Measurements from ENCODE around the gene VPS13D. TPM values are rescaled to one million over a fixed set of nuclear protein-coding genes. Genes with fewer than 3 reads are reported as not detected.

Gene VPS13D
- total and polyA plus RNA-seq, 2 donors from 2014 or later = 19.4 to 75.8 TPM

DNA sequence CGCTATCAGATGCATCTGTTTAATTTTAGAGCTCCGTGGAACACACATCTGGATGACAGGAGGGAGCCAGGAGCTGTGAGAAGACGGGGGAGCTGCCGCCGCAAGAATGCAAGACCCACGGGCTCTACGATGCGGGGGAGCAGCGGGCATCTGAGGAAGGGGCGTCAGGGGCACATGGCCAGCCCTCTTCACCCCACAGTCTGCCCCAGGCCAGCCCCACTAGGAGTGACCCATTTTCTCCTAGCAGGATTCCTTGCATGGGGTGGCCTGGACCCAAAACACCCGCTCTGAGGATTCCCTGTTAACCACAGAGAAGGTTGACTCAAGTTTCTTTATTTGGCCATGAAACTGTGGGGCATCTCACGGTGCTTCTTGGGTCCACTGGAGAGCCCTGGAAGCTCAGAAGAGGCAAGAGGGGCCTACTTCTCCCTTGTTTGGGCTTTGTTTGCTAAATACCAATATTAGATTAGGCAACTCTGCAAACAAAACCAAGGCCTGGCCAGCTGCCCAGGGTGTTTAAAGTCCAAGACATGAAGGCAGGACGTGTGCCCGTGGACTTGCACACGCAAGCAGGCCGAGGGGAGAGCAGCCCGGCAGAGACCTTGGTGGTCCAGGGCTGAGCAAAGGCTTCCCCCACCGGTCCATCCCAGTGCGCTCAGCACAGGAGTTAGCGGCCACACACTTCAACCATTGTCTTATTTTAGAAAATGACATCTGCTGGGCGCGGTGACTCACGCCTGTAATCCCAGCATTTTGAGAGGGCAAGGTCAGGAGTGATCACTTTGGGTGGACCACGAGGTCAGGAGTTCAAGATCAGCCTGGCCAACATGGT is 298.4 kb downstream of the VPS13D start:
- Histone ChIP-seq H3K27ac (ENCODE audit: low read depth in 2 of 2, low read length in 2 of 2) (peak overlapping the region; percentile 75 to 76), H3K36me3 (ENCODE audit: control insufficient read depth in 2 of 3, insufficient read depth in 3 of 3, low read length in 3 of 3) (no peaks in the 10 kb centered on the region), H3K9ac (ENCODE audit: low read length in 3 of 3) (peak overlapping the region in 1 of 3 donors; percentile 10), H3K9me3 (ENCODE audit: control insufficient read depth in 2 of 3, insufficient read depth in 1 of 3, low read length in 3 of 3) (no peaks in the 10 kb centered on the region), H3K27me3 (ENCODE audit: control insufficient read depth, insufficient read depth, low read length) (no peaks in the 10 kb centered on the region), H3K4me3 (ENCODE audit: low read length in 3 of 3) (no peak overlapping the region), H3K4me1 (ENCODE audit: control insufficient read depth in 2 of 3, insufficient read depth in 2 of 3, low read depth in 1 of 3, low read length in 3 of 3) (peaks cover 0 to 18% (median 11%) of the 10 kb centered on the region in 3 donors)
- FAIRE-seq (no peak), DNase-seq (peak in 1 of 5 donors; percentile 90)
- TF ChIP-seq, protein P1, sequence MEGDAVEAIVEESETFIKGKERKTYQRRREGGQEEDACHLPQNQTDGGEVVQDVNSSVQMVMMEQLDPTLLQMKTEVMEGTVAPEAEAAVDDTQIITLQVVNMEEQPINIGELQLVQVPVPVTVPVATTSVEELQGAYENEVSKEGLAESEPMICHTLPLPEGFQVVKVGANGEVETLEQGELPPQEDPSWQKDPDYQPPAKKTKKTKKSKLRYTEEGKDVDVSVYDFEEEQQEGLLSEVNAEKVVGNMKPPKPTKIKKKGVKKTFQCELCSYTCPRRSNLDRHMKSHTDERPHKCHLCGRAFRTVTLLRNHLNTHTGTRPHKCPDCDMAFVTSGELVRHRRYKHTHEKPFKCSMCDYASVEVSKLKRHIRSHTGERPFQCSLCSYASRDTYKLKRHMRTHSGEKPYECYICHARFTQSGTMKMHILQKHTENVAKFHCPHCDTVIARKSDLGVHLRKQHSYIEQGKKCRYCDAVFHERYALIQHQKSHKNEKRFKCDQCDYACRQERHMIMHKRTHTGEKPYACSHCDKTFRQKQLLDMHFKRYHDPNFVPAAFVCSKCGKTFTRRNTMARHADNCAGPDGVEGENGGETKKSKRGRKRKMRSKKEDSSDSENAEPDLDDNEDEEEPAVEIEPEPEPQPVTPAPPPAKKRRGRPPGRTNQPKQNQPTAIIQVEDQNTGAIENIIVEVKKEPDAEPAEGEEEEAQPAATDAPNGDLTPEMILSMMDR (IDR thresholded peaks at IDR 0.05; ENCODE audit: borderline replicate concordance, extremely low read depth, insufficient read depth) = no peak
- intact Hi-C loops (cut with DNase I) = no loop called here

GRCh38 chr1:12529640-12530174 is 299.9 kb downstream of the VPS13D start:
- Histone ChIP-seq H3K9ac (ENCODE audit: low read length in 3 of 3) (no peak overlapping the region), H3K4me3 (ENCODE audit: low read length in 3 of 3) (no peak overlapping the region), H3K4me1 (ENCODE audit: control insufficient read depth in 2 of 3, insufficient read depth in 2 of 3, low read depth in 1 of 3, low read length in 3 of 3) (peaks cover 0 to 18% (median 11%) of the 10 kb centered on the region in 3 donors), H3K27ac (ENCODE audit: low read depth in 2 of 2, low read length in 2 of 2) (no peak overlapping the region), H3K27me3 (ENCODE audit: control insufficient read depth, insufficient read depth, low read length) (no peaks in the 10 kb centered on the region), H3K36me3 (ENCODE audit: control insufficient read depth in 2 of 3, insufficient read depth in 3 of 3, low read length in 3 of 3) (no peaks in the 10 kb centered on the region), H3K9me3 (ENCODE audit: control insufficient read depth in 2 of 3, insufficient read depth in 1 of 3, low read length in 3 of 3) (no peaks in the 10 kb centered on the region)
- DNase-seq (peak in 1 of 5 donors; percentile 1), FAIRE-seq (no peak)
- intact Hi-C loops (cut with DNase I) = no loop called here
- TF ChIP-seq, protein P1 (IDR thresholded peaks at IDR 0.05; ENCODE audit: borderline replicate concordance, extremely low read depth, insufficient read depth) = no peak

DNA sequence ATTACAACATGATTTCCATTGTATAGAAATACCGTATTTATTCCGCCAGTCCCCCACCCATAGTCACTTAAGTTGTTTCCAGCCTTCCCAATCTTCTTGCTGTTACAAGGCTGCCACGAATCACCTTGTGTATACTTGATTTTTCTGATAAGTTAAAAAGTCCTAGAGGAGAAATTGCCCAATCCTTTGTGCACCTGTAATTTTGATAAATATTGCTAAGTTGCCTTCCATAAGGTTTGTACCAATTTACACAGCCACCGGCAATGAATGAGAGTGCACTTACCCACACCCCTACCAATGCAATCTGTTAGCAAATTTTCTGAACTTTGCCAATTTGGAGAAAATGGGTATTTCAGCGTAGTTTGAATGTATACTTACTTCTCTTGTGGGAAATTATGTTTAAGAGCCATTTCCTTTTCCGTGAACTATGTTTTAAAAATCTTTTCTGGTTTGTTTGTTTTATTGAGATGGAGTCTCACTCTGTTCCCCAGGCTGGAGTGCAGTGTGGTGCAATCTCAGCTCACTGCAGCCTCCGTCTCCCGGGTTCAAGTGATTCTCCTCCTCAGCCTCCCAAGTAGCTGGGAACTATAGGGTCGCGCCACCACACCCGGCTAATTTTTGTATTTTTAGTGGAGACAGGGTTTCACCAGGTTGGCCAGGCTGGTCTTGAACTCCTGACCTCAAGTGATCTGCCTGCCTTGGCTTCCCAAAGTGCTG is 300.8 kb downstream of the VPS13D start:
- H3K4me1 ChIP-seq (ENCODE audit: control insufficient read depth in 2 of 3, insufficient read depth in 2 of 3, low read depth in 1 of 3, low read length in 3 of 3) = peaks cover 0 to 15% (median 11%) of the 10 kb centered on the region in 3 donors
- H3K9me3 ChIP-seq (ENCODE audit: control insufficient read depth in 2 of 3, insufficient read depth in 1 of 3, low read length in 3 of 3) = no peaks in the 10 kb centered on the region
- no peaks in the 10 kb centered on the region for H3K27me3 ChIP-seq (ENCODE audit: control insufficient read depth, insufficient read depth, low read length)
- DNase-seq (no peak), FAIRE-seq (no peak)
- H3K36me3 ChIP-seq (ENCODE audit: control insufficient read depth in 2 of 3, insufficient read depth in 3 of 3, low read length in 3 of 3) = no peaks in the 10 kb centered on the region
- H3K9ac ChIP-seq (ENCODE audit: low read length in 3 of 3) = no peak overlapping the region
- H3K4me3 ChIP-seq (ENCODE audit: low read length in 3 of 3) = no peak overlapping the region
- TF ChIP-seq, protein P1 (IDR thresholded peaks at IDR 0.05; ENCODE audit: borderline replicate concordance, extremely low read depth, insufficient read depth) = no peak
- intact Hi-C loops (cut with DNase I) = no loop called here
- H3K27ac ChIP-seq (ENCODE audit: low read depth in 2 of 2, low read length in 2 of 2) = no peak overlapping the region

Data from kidney (tissue), 14 donors.